Liver (tissue), 9 donors: Measurements from ENCODE around the gene ANKMY2. TPM values are rescaled to one million over a fixed set of nuclear protein-coding genes. Genes with fewer than 3 reads are reported as not detected.

Experiments
- DNase-seq: peaks from one replicate; pipeline ENCODE4 v3.0.0-alpha.2; 2017; ENCODE audit warnings: low spot score
- H3K27ac ChIP-seq, 2 donors: one replicate each; pipeline ENCODE4 v1.7.0; 2013; ENCODE audit warnings: inconsistent platforms in 2 of 2, low read length in 2 of 2, control low read depth in 1 of 2, low read depth in 1 of 2, mild to moderate bottlenecking in 1 of 2
- H3K27me3 ChIP-seq, 4 donors: one replicate each; pipeline versions ENCODE4 v1.6.1 to v1.7.0; 2013; ENCODE audit warnings: low read length in 3 of 4, inconsistent platforms in 1 of 4, mild to moderate bottlenecking in 1 of 4, moderate library complexity in 1 of 4; ENCODE audit not compliant: control insufficient read depth in 4 of 4, insufficient read depth in 4 of 4
- H3K36me3 ChIP-seq, 4 donors: one replicate each; pipeline versions ENCODE4 v1.6.1 to v1.7.0; 2013; ENCODE audit warnings: low read length in 3 of 4, mild to moderate bottlenecking in 3 of 4, low read depth in 1 of 4, moderate library complexity in 1 of 4; ENCODE audit not compliant: control insufficient read depth in 4 of 4, insufficient read depth in 3 of 4
- H3K4me1 ChIP-seq, 4 donors: one replicate each; pipeline versions ENCODE4 v1.6.1 to v1.7.0; 2013; ENCODE audit warnings: low read length in 3 of 4, mild to moderate bottlenecking in 3 of 4, moderate library complexity in 1 of 4; ENCODE audit not compliant: control insufficient read depth in 4 of 4, insufficient read depth in 4 of 4
- H3K4me3 ChIP-seq, 3 donors: one replicate each; pipeline versions ENCODE4 v1.6.1 to v1.7.0; 2013; ENCODE audit warnings: low read length in 3 of 3, control low read depth in 1 of 3, low read depth in 1 of 3, mild to moderate bottlenecking in 1 of 3
- H3K9ac ChIP-seq, 2 donors: one replicate each; pipeline ENCODE4 v1.7.0; 2013; ENCODE audit warnings: low read length in 2 of 2, mild to moderate bottlenecking in 2 of 2, moderate library complexity in 2 of 2, control low read depth in 1 of 2, low read depth in 1 of 2
- H3K9me3 ChIP-seq, 4 donors: one replicate each; pipeline versions ENCODE4 v1.6.1 to v1.7.0; 2013; ENCODE audit warnings: low read length in 3 of 4; ENCODE audit not compliant: control insufficient read depth in 4 of 4
- EGR1 ChIP-seq, 2 donors: IDR thresholded peaks; 2 replicates each; pipeline ENCODE4 v1.6.1; 2016 to 2018; ENCODE audit warnings: antibody characterized with exemption in 2 of 2, low read depth in 2 of 2
- FOXA1 ChIP-seq: IDR thresholded peaks from 2 replicates; pipeline ENCODE4 v1.6.1; 2016; ENCODE audit warnings: antibody characterized with exemption
- FOXA2 ChIP-seq: IDR thresholded peaks from 2 replicates; pipeline ENCODE4 v1.6.1; 2016; ENCODE audit warnings: antibody characterized with exemption
- GABPA ChIP-seq, 2 donors: IDR thresholded peaks in 1 of 2; conservative IDR thresholded peaks in 1 of 2; 2 replicates each; pipeline ENCODE4 v1.6.1; 2016; ENCODE audit warnings: antibody characterized with exemption in 2 of 2, mild to moderate bottlenecking in 1 of 2, moderate library complexity in 1 of 2
- HNF4A ChIP-seq, 2 donors: conservative IDR thresholded peaks; 2 replicates each; pipeline ENCODE4 v1.6.1; 2016; ENCODE audit warnings: antibody characterized with exemption in 2 of 2, mild to moderate bottlenecking in 2 of 2
- HNF4G ChIP-seq: IDR thresholded peaks from 2 replicates; pipeline ENCODE4 v1.6.1; 2016; ENCODE audit warnings: antibody characterized with exemption
- JUND ChIP-seq, 2 donors: IDR thresholded peaks; 2 replicates each; pipeline ENCODE4 v1.6.1; 2016; ENCODE audit warnings: antibody characterized with exemption in 2 of 2
- MAX ChIP-seq: IDR thresholded peaks from 2 replicates; pipeline ENCODE4 v1.6.1; 2016; ENCODE audit warnings: antibody characterized with exemption
- RAD21 ChIP-seq, 2 donors: IDR thresholded peaks; 2 replicates each; pipeline ENCODE4 v1.6.1; 2016; ENCODE audit warnings: antibody characterized with exemption in 2 of 2, mild to moderate bottlenecking in 2 of 2
- RXRA ChIP-seq, 2 donors: IDR thresholded peaks; 2 replicates each; pipeline ENCODE4 v1.6.1; 2017 to 2018; ENCODE audit warnings: antibody characterized with exemption in 2 of 2, mild to moderate bottlenecking in 1 of 2
- SP1 ChIP-seq: IDR thresholded peaks from 2 replicates; pipeline ENCODE4 v1.6.1; 2018; ENCODE audit warnings: antibody characterized with exemption, mild to moderate bottlenecking
- TAF1 ChIP-seq: conservative IDR thresholded peaks from 2 replicates; pipeline ENCODE4 v1.6.1; 2016; ENCODE audit warnings: antibody characterized with exemption, mild to moderate bottlenecking
- YY1 ChIP-seq: IDR thresholded peaks from 2 replicates; pipeline ENCODE4 v1.6.1; 2016; ENCODE audit warnings: antibody characterized with exemption, mild to moderate bottlenecking
- ZBTB33 ChIP-seq: IDR thresholded peaks from 2 replicates; pipeline ENCODE4 v1.6.1; 2016; ENCODE audit warnings: antibody characterized with exemption
- WGBS: extraction: QIAGEN DNeasy Blood & Tissue Kit; methylation state at CpG from one replicate; pipeline ENCODE4 v1.1.7; 2013; 5-methylcytosine and 5-hydroxymethylcytosine counted together
- polyA plus RNA-seq, 2 donors: library from polyadenylated mRNA; stranded (reverse) in 1 of 2; unstranded in 1 of 2; fragments of 200-250 nt in 1 of 2; fragments of >200 nt in 1 of 2; fragmentation: Nextera tagmentation in 1 of 2; extraction: Ambion mirVana in 1 of 2; gene quantifications; one replicate each; pipeline versions ENCODE4 v1.2.1 to v1.2.3, GENCODE V29; 2013 to 2015
- total RNA-seq, 2 donors: library from RNA; depleted of rRNA; stranded (reverse); fragments of >200 nt; gene quantifications; one replicate each; pipeline ENCODE4 v1.2.3, GENCODE V29; 2014
- TF ChIP-seq, protein P1 (sequence below): fragments of 150-350 bp; IDR thresholded peaks from 2 replicates; pipeline ENCODE4 v1.5.1; 2017; ENCODE audit warnings: improper control_type of control experiment, low read depth, low read length; ENCODE audit not compliant: missing input control
- TF ChIP-seq, protein P2 (sequence below): IDR thresholded peaks from 2 replicates; pipeline ENCODE4 v1.6.1; 2016; ENCODE audit warnings: antibody characterized with exemption
- TF ChIP-seq, protein P3 (sequence below): IDR thresholded peaks from 2 replicates; pipeline ENCODE4 v1.6.1; 2016; ENCODE audit warnings: antibody characterized with exemption, mild to moderate bottlenecking
- donor health status: healthy.
- donor health status: healthy.
- donor health status: healthy.
- donor health status: healthy.
- donor health status: healthy.

ANKMY2 gene
- total and polyA plus RNA-seq, 4 donors = 2.7 to 11.4 (median 5.4) TPM

DNA sequence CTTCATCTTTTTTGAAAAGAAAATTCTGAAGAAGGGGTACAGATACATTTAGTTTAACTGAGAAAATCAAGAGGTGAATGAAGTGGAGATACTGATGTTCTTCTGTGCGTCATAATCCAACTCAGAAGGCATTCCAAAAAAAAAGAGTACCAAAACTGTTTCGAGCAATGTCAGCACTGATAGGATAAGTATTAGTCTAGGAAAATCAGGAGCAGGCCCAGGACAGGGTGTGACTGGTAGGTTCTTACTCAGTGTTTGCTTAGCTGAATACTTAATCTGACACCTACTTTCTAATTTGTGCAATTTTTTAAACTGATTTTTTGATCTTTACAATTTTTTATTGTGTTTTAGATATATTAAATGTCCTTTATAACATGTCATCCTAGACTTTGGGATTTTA, 4.7 kb upstream of the ANKMY2 start:
- TF ChIP-seq, protein P1, sequence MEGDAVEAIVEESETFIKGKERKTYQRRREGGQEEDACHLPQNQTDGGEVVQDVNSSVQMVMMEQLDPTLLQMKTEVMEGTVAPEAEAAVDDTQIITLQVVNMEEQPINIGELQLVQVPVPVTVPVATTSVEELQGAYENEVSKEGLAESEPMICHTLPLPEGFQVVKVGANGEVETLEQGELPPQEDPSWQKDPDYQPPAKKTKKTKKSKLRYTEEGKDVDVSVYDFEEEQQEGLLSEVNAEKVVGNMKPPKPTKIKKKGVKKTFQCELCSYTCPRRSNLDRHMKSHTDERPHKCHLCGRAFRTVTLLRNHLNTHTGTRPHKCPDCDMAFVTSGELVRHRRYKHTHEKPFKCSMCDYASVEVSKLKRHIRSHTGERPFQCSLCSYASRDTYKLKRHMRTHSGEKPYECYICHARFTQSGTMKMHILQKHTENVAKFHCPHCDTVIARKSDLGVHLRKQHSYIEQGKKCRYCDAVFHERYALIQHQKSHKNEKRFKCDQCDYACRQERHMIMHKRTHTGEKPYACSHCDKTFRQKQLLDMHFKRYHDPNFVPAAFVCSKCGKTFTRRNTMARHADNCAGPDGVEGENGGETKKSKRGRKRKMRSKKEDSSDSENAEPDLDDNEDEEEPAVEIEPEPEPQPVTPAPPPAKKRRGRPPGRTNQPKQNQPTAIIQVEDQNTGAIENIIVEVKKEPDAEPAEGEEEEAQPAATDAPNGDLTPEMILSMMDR = no peak
- TF ChIP-seq SP1 = no peak
- TF ChIP-seq HNF4G = no peak
- TF ChIP-seq MAX = no peak
- TF ChIP-seq, protein P2, sequence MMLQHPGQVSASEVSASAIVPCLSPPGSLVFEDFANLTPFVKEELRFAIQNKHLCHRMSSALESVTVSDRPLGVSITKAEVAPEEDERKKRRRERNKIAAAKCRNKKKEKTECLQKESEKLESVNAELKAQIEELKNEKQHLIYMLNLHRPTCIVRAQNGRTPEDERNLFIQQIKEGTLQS = no peak
- no peak for TF ChIP-seq EGR1 (IDR thresholded peaks at IDR 0.05; ENCODE audit: low read depth in 2 of 2)
- no peak for DNase-seq
- H3K27ac ChIP-seq = no peak overlapping the region
- peaks cover 0 to 14% (median under 1%) of the 10 kb centered on the region in 4 donors for H3K4me1 ChIP-seq
- no peaks in the 10 kb centered on the region for H3K27me3 ChIP-seq
- no peaks in the 10 kb centered on the region for H3K9me3 ChIP-seq
- H3K4me3 ChIP-seq = no peak overlapping the region
- H3K36me3 ChIP-seq = no peaks in the 10 kb centered on the region
- 93% methylated on average over 2 of the region's 2 CpGs for WGBS
- no peak overlapping the region for H3K9ac ChIP-seq

DNA sequence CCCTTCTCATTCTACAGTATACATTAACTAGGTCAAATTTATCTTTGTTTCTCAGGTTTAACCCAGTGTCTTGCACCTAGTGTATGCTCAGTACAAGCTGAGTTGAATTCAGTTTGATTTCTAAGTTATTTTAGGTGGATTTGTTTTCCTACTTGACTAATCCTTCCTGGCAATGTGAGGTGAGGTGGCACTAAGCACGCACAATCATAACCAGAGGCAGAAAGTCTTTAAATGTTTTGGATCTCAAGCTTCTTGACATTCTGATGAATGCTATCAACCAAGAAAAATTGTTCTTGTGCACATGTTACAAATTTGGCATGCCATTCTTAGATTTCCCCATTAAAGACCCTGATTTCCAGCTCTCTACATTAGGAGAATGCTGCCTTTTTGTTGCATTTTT, 3.6 kb upstream of the ANKMY2 start:
- Histone ChIP-seq H3K36me3 (no peaks in the 10 kb centered on the region), H3K9me3 (no peaks in the 10 kb centered on the region), H3K27ac (no peak overlapping the region), H3K4me1 (peaks cover 0 to 19% (median 7%) of the 10 kb centered on the region in 4 donors), H3K27me3 (no peaks in the 10 kb centered on the region), H3K4me3 (no peak overlapping the region), H3K9ac (no peak overlapping the region)
- 96% methylated on average over 1 of the region's 1 CpG for WGBS
- DNase-seq = no peak
- TF ChIP-seq RXRA (IDR thresholded peaks at IDR 0.05) (no peak), JUND (IDR thresholded peaks at IDR 0.05) (no peak), EGR1 (IDR thresholded peaks at IDR 0.05; ENCODE audit: low read depth in 2 of 2) (no peak), FOXA1 (no peak), YY1 (no peak), HNF4A (conservative IDR thresholded peaks at IDR 0.05) (no peak), TAF1 (no peak), GABPA (IDR thresholded peaks at IDR 0.05 in 1 of 2, conservative IDR thresholded peaks at IDR 0.05 in 1 of 2) (no peak), ZBTB33 (no peak), FOXA2 (no peak), RAD21 (IDR thresholded peaks at IDR 0.05) (no peak)
- TF ChIP-seq, protein P3, sequence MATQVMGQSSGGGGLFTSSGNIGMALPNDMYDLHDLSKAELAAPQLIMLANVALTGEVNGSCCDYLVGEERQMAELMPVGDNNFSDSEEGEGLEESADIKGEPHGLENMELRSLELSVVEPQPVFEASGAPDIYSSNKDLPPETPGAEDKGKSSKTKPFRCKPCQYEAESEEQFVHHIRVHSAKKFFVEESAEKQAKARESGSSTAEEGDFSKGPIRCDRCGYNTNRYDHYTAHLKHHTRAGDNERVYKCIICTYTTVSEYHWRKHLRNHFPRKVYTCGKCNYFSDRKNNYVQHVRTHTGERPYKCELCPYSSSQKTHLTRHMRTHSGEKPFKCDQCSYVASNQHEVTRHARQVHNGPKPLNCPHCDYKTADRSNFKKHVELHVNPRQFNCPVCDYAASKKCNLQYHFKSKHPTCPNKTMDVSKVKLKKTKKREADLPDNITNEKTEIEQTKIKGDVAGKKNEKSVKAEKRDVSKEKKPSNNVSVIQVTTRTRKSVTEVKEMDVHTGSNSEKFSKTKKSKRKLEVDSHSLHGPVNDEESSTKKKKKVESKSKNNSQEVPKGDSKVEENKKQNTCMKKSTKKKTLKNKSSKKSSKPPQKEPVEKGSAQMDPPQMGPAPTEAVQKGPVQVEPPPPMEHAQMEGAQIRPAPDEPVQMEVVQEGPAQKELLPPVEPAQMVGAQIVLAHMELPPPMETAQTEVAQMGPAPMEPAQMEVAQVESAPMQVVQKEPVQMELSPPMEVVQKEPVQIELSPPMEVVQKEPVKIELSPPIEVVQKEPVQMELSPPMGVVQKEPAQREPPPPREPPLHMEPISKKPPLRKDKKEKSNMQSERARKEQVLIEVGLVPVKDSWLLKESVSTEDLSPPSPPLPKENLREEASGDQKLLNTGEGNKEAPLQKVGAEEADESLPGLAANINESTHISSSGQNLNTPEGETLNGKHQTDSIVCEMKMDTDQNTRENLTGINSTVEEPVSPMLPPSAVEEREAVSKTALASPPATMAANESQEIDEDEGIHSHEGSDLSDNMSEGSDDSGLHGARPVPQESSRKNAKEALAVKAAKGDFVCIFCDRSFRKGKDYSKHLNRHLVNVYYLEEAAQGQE = no peak
- TF ChIP-seq, protein P2 = no peak
- TF ChIP-seq, protein P1 = no peak
